RCC 7860 (cell line): Measurements from ENCODE around the gene PGS1.

Experiments
- DNase-seq: peaks from one replicate; pipeline ENCODE4 v3.0.0-alpha.2; 2015; ENCODE audit warnings: low spot score
- FAIRE-seq: peaks from 2 replicates; lab custom pipeline; 2012; peaks lifted over from hg19 to GRCh38; lab: Jason Lieb, UNC

Gene PGS1

GRCh38 chr17:78469443-78469842 is 91.0 kb downstream of the PGS1 start:
- FAIRE-seq (no peak), DNase-seq (no peak)

- FAIRE-seq (no peak), DNase-seq (no peak)
Observed at GRCh38 chr17:78471635-78472034, 93.2 kb downstream of the PGS1 start.

- no peak for FAIRE-seq
Observed at GRCh38 chr17:78472035-78472905, 93.8 kb downstream of the PGS1 start.

GRCh38 chr17:78473951-78474613 is 95.6 kb downstream of the PGS1 start:
- no peak for DNase-seq

More at GRCh38 chr17:78472035-78472905, 93.8 kb downstream of the PGS1 start:
- no peak for DNase-seq

More at GRCh38 chr17:78473951-78474613, 95.6 kb downstream of the PGS1 start:
- no peak for FAIRE-seq
